CD14-positive monocyte (primary cell): Measurements from ENCODE around the gene GRWD1. TPM values are rescaled to one million over a fixed set of nuclear protein-coding genes. Genes with fewer than 3 reads are reported as not detected.

ENCODE experiments used
- DNase-seq, 3 donors: peaks; one replicate each; pipeline ENCODE4 v3.0.0-alpha.2; 2011 to 2022
- H2AFZ ChIP-seq: 2 replicates; pipeline ENCODE4 v1.6.0; 2012; ENCODE audit warnings: mild to moderate bottlenecking, low read depth, low read length, inconsistent platforms; ENCODE audit not compliant: insufficient read depth, poor library complexity, severe bottlenecking
- H3K27ac ChIP-seq, 2 donors: 1 replicate in 1 of 2; 2 replicates in 1 of 2; pipeline ENCODE4 v1.5.1; 2012 to 2013; ENCODE audit warnings: low read length in 2 of 2, control low read depth in 1 of 2, inconsistent platforms in 1 of 2, low read depth in 1 of 2, mild to moderate bottlenecking in 1 of 2
- H3K27me3 ChIP-seq, 2 donors: one replicate each; pipeline versions ENCODE4 v1.6.0 to v1.6.1; 2011 to 2013; ENCODE audit warnings: low read length in 2 of 2; ENCODE audit not compliant: control insufficient read depth in 2 of 2, insufficient read depth in 2 of 2
- H3K36me3 ChIP-seq, 2 donors: replicated peaks in 1 of 2; 1 replicate in 1 of 2; 2 replicates in 1 of 2; pipeline versions ENCODE4 v1.5.1 to v1.6.1; 2012 to 2013; ENCODE audit warnings: low read length in 2 of 2, control low read depth in 1 of 2, inconsistent platforms in 1 of 2, mild to moderate bottlenecking in 1 of 2; ENCODE audit not compliant: insufficient read depth in 2 of 2, control insufficient read depth in 1 of 2
- H3K4me1 ChIP-seq, 2 donors: 1 replicate in 1 of 2; 2 replicates in 1 of 2; pipeline versions ENCODE4 v1.5.1 to v1.6.1; 2012 to 2013; ENCODE audit warnings: low read length in 2 of 2, control low read depth in 1 of 2, inconsistent platforms in 1 of 2, mild to moderate bottlenecking in 1 of 2, moderate library complexity in 1 of 2; ENCODE audit not compliant: insufficient read depth in 2 of 2, control insufficient read depth in 1 of 2
- H3K4me2 ChIP-seq: replicated peaks from 2 replicates; pipeline ENCODE3; 2012; ENCODE audit warnings: low read length, moderate library complexity, mild to moderate bottlenecking; ENCODE audit not compliant: poor library complexity, severe bottlenecking; ENCODE audit errors: extremely low read depth
- H3K4me3 ChIP-seq, 3 experiments: fragments of 200-600 bp in 1 of 3; sonication (generic) in 1 of 3; replicated peaks in 1 of 3; 1 replicate in 2 of 3; 2 replicates in 1 of 3; pipeline ENCODE4 v1.5.1; 2011 to 2013; ENCODE audit warnings: low read length in 3 of 3, mild to moderate bottlenecking in 3 of 3, control low read depth in 2 of 3, low read depth in 2 of 3, inconsistent platforms in 1 of 3, moderate library complexity in 1 of 3
- H3K79me2 ChIP-seq: 2 replicates; pipeline ENCODE4 v1.6.0; 2012; ENCODE audit warnings: mild to moderate bottlenecking, control low read depth, inconsistent platforms, low read length, moderate library complexity; ENCODE audit not compliant: insufficient read depth
- H3K9ac ChIP-seq: 2 replicates; pipeline ENCODE4 v1.6.0; 2017; ENCODE audit warnings: low read length, mild to moderate bottlenecking; ENCODE audit not compliant: insufficient read depth, poor library complexity, severe bottlenecking
- H3K9me3 ChIP-seq, 2 donors: replicated peaks in 1 of 2; 1 replicate in 1 of 2; 2 replicates in 1 of 2; pipeline versions ENCODE4 v1.5.1 to v1.6.1; 2012 to 2013; ENCODE audit warnings: low read length in 2 of 2, control low read depth in 1 of 2; ENCODE audit not compliant: control insufficient read depth in 1 of 2, insufficient read depth in 1 of 2
- H4K20me1 ChIP-seq: 2 replicates; pipeline ENCODE4 v1.6.0; 2012; ENCODE audit warnings: mild to moderate bottlenecking, low read length, control low read depth, moderate library complexity; ENCODE audit not compliant: insufficient read depth
- H3K27ac Mint-ChIP-seq, 7 donors: one replicate each; pipeline ENCODE4 v1.8.0; 2020; ENCODE audit warnings: mild to moderate bottlenecking in 7 of 7, mixed read lengths in 7 of 7, moderate library complexity in 6 of 7, inconsistent platforms in 2 of 7
- H3K27me3 Mint-ChIP-seq, 3 donors: one replicate each; pipeline ENCODE4 v1.8.0; 2021 to 2022; ENCODE audit warnings: low read depth in 3 of 3, mild to moderate bottlenecking in 3 of 3, mixed read lengths in 3 of 3, moderate library complexity in 3 of 3, inconsistent platforms in 1 of 3
- H3K36me3 Mint-ChIP-seq, 2 donors: one replicate each; pipeline ENCODE4 v1.8.0; 2020; ENCODE audit warnings: mixed read lengths in 2 of 2, inconsistent platforms in 1 of 2, mild to moderate bottlenecking in 1 of 2
- H3K4me1 Mint-ChIP-seq: one replicate; pipeline ENCODE4 v1.8.0; 2020; ENCODE audit warnings: mild to moderate bottlenecking, mixed read lengths
- H3K4me3 Mint-ChIP-seq, 2 donors: one replicate each; pipeline ENCODE4 v1.8.0; 2020; ENCODE audit warnings: mild to moderate bottlenecking in 2 of 2, mixed read lengths in 2 of 2, moderate library complexity in 1 of 2
- H3K9me3 Mint-ChIP-seq, 7 donors: one replicate each; pipeline ENCODE4 v1.8.0; 2020 to 2022; ENCODE audit warnings: mixed read lengths in 7 of 7, mild to moderate bottlenecking in 6 of 7, moderate library complexity in 6 of 7, inconsistent platforms in 2 of 7
- CTCF ChIP-seq: fragments of 200-600 bp; IDR thresholded peaks from one replicate; pipeline ENCODE4 v1.8.0; 2022; ENCODE audit warnings: antibody characterized with exemption, mild to moderate bottlenecking
- WGBS: methylation state at CpG from one replicate; pipeline ENCODE4 v1.1.5; 2013; ENCODE audit warnings: missing lambda C conversion rate; ENCODE audit not compliant: insufficient coverage; 5-methylcytosine and 5-hydroxymethylcytosine counted together
- intact Hi-C, 2 donors: fragments of 100-400 bp; cut with micrococcal nuclease; formaldehyde crosslinking; loops; one replicate each; pipeline versions ENCODE4 v1.15.0 to v1.15.1; 2023
- polyA plus RNA-seq, 3 donors: library from polyadenylated mRNA; depleted of rRNA in 1 of 3; unstranded in 2 of 3; stranded (reverse) in 1 of 3; fragments of 300-500 nt in 2 of 3; fragments of >200 nt in 1 of 3; fragmentation: Illumina TruSeq in 2 of 3; gene quantifications; 1 replicate in 2 of 3; 2 replicates in 1 of 3; pipeline ENCODE4 v1.2.3, GENCODE V29; 2012 to 2021

GRWD1 gene
- polyA plus RNA-seq, 3 donors, result 3.7 to 13.9 (median 10.0) TPM

- Mint-ChIP-seq H3K4me1 (peaks cover 17% of the 10 kb centered on the region), H3K9me3 (peaks cover 0 to 2% (median 0%) of the 10 kb centered on the region in 7 donors), H3K27ac (peak overlapping the region in 1 of 7 donors; percentile 10), H3K4me3 (peak overlapping the region; percentile 81 to 91), H3K27me3 (peaks cover 1 to 24% (median 19%) of the 10 kb centered on the region in 3 donors), H3K36me3 (peaks cover 27 to 41% of the 10 kb centered on the region in 2 donors)
- Histone ChIP-seq H3K9me3 (no peaks in the 10 kb centered on the region), H3K36me3 (peaks cover 34% of the 10 kb centered on the region in 2 donors), H3K27ac (peak overlapping the region in 1 of 2 donors; percentile 17), H2AFZ (peak overlapping the region; percentile 86), H3K4me1 (peaks cover 15 to 17% of the 10 kb centered on the region in 2 donors), H4K20me1 (peaks cover 4% of the 10 kb centered on the region), H3K27me3 (no peaks in the 10 kb centered on the region), H3K9ac (peak overlapping the region; percentile 59), H3K79me2 (no peaks in the 10 kb centered on the region), H3K4me3 (peak overlapping the region; percentile 39 to 78 (median 53)), H3K4me2 (peak overlapping the region; percentile 96)
- no peak for TF ChIP-seq CTCF
- intact Hi-C loops, result no loop called here
- WGBS, result 18% methylated on average over 29 of the region's 32 CpGs
- no peak for DNase-seq
These were observed 34.4 kb downstream of the GRWD1 start for GRCh38 chr19:48480183-48480557.

DNA sequence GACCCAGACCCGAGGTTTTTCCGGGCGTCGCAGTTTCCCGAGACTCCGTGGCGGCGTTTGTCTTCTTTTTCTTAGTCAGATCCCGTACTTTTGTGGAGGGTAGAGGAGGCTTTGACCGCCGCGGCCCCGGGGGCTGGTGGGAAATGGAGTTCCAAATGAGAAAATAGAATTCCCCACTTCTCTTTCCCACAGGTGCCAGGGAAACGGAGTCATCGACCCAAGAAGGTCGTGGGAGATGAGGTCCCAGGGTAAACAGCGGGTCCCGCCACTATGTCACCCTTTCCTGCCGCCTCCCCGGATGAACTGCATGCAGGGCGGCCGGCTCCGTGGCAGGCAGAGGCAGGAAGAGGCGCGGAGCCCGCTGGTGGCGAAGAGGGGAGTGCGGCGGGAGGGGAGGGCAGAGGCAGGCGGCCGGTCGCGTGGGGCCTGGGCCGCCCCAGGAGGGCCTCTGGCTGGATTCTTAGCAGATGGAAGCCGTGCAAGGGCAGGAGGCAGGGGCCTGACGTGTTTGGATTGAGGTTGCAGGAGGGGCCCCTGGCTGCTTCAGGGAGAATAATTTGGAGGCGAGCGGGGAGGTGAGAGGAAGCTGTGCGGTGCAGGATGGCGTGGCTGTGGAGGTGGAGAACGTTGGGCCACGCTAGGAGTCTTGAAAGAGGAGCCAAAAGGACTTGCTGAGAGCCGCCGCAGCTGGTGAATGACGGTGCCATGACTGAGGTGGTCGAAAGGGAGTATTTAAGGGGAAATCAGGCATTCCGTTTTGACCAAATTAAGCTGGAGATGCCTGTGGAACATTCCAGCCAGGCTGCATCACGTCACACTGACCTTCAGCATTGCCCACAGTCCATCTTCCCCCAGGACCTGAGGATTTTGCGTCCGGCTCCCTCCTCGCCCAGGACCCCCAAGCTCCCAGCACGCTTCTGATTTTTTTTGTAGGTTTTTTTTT, 35.0 kb downstream of the GRWD1 start:
- Histone ChIP-seq H3K36me3 (peaks cover 28% of the 10 kb centered on the region in 2 donors), H3K9ac (peak overlapping the region; percentile 59), H3K9me3 (no peaks in the 10 kb centered on the region), H3K79me2 (no peaks in the 10 kb centered on the region), H4K20me1 (peaks cover 3% of the 10 kb centered on the region), H3K4me3 (peak overlapping the region; percentile 39 to 78 (median 53)), H3K4me1 (peaks cover 15 to 17% of the 10 kb centered on the region in 2 donors), H3K27me3 (no peaks in the 10 kb centered on the region), H3K27ac (peak overlapping the region in 1 of 2 donors; percentile 17), H2AFZ (peak overlapping the region; percentile 86), H3K4me2 (peak overlapping the region; percentile 96)
- peaks cover 20 to 34% of the 10 kb centered on the region in 2 donors for H3K36me3 Mint-ChIP-seq
- TF ChIP-seq CTCF, result no peak
- peaks cover 0 to 2% (median 0%) of the 10 kb centered on the region in 7 donors for H3K9me3 Mint-ChIP-seq
- peak overlapping the region; percentile 81 to 91 for H3K4me3 Mint-ChIP-seq
- H3K27me3 Mint-ChIP-seq, result peaks cover 0 to 24% (median 19%) of the 10 kb centered on the region in 3 donors
- intact Hi-C loops, result no loop called here
- 5% methylated on average over 40 of the region's 52 CpGs for WGBS
- DNase-seq, result no peak
- H3K4me1 Mint-ChIP-seq, result peaks cover 17% of the 10 kb centered on the region
- H3K27ac Mint-ChIP-seq, result peak overlapping the region in 3 of 7 donors; percentile 5 to 40 (median 37)
